Urothelium cell line (cell line): ENCODE results near the gene LMBR1L.
A peak's percentile ranks its signal among the peaks of the same experiment; 100 is the strongest.

ENCODE experiments used
- DNase-seq: peaks from one replicate; pipeline ENCODE4 v3.0.0; 2011; ENCODE audit warnings: low spot score, mixed read lengths
- FAIRE-seq: peaks from 2 replicates; lab custom pipeline; 2011; peaks lifted over from hg19 to GRCh38; lab: Jason Lieb, UNC

LMBR1L gene

DNA sequence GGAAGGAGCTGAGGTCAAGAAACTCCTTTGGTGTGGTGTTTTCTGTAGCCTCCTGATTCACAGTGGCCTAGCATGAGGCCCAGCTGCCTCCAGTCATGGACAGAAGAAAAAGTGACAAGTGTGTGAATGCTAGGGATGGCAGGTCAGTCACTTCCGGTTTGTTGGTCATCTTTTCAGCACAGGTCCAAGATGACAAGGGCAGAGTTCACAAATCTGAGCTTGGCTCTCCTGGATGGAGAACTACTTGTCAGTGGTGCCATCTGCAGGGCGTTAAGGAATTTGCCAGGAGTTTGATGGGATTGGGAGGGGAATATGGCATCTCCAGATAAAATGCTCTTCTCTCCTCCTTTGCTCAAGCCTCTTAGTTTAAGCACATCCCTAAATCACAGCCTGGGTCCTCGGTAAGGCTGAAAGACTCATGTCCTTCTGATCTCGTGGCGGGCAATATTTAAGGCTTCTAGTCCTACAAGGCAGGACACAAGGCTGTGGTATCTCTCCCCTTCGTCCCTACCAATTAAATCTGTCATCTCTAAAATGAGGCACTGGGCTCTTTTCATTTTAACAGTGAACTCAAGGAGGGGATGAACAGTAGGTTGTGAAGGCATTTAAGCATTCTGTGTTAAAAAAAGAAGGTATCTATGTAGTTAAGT, 10.5 kb upstream of the LMBR1L start:
- DNase-seq: peak; percentile 66
- no peak for FAIRE-seq

- no peak for DNase-seq
- FAIRE-seq: no peak
Measured at GRCh38 chr12:49111206-49111605, 559 bp upstream of the LMBR1L start.

DNA sequence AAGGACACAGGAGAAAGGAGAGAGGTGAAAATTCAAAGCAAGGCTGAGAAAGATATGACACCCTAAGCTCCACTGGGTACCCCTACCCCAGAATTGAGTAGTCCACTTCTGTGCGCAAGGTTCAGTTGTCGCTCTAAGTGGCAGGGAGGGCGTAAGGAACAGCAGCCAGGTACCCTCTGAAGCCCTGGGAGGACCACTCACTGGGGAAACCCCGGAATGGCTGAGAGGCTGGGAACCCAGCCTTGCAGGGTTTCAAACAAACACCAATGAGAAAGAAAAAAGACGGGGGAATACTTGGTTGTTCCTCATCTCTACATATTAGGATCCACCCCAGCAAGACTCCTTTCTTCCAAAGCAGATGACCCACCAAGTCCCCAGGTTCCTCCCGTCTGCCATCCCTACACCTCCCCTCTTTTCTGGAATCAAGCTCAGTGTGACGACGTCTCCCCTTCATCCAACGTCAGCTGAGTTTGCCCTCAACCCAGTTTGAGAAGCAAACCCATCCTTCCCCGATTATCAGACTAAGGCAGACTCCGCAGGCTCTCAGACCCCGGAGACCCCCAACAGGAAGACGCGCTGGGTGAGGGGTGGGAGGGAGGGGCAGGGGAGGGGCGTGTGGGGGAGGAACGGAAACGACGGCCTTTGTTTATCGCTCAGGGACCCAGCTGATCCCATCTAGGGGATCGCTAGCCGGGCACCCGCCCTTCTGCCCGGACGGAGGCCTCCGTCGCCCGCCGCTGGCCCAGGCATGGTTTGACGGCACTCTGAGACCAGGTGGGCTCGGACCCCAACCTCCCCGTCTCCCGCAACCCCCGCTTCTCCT, 795 bp downstream of the LMBR1L start:
- DNase-seq: peak; percentile 37
- FAIRE-seq: no peak

DNA sequence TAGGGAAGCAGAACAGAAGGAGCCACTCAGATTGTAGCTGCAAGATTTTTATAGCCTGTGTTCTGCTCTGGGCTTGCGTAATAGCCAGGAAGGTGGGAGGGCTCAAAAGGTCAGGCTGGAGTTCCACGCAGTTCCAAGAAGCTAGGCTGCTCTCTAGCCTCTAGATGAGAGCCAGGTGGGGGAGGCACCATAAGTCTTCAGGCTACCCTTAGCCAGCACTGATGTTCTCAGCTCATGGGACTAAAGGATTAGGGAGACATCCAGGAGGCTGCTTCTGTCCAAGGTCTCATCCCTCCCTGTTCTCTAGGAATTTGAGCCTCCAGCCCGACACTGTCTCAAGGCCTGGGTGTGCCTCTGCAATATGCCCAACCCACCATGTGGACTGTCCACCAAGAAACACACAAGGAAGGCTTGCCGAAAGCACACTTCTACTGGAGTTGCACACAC, 1.7 kb downstream of the LMBR1L start:
- DNase-seq (no peak), FAIRE-seq (no peak)

DNA sequence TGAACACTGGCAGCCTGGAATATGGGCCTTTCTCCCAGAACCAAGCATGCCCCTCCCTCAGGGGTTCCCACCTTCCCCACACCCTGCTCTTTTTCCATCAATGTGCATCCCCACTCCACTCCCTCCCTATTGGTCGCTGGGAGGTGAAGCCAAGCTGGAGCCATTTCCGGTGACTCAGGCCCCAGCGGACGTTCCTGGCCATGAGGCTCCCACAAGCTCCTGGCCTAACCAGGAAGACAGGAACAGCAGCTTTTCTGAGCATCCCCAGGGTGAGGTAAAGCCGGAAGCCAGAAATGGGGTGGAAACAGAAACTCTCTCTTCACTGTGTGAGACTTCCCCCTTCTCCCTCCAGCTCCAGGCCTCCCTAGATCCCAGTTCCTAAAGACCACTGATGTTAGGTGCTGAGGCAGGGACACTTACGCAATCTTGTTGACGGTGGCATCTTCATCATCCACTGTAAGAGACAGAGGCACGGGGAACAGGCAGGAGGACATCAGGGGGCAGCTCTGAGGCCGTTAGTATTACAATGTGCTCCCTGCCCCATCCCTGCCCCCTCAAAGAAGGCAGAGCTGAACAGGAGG, 5.1 kb downstream of the LMBR1L start:
- FAIRE-seq: no peak
- DNase-seq: no peak

- DNase-seq (no peak), FAIRE-seq (no peak)
Measured at GRCh38 chr12:49104822-49105221, 5.8 kb downstream of the LMBR1L start.

GRCh38 chr12:49100380-49100779, 10.3 kb downstream of the LMBR1L start:
- DNase-seq (no peak), FAIRE-seq (no peak)

DNA sequence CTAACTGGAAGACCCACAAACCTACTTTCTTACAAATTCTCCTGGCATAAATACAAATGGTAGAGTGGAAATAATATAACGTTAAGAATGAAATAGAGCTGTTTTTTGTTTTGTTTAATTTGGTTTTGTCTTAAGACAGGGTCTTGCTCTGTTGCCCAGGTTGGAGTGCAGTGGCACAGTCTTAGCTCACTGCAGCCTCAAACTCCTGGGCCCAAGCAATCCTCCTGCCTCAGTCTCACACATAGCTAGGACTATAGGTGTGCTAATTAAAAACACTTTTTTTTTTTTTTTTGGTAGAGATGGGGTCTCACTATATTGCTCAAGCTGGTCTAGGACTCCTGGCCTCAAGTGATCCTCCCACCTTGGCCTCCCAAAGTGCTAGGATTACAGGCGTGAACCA, 11.9 kb downstream of the LMBR1L start:
- no peak for FAIRE-seq

GRCh38 chr12:49098035-49098451, 12.6 kb downstream of the LMBR1L start:
- peak; percentile 65 for DNase-seq
- no peak for FAIRE-seq

More for the DNA sequence above, 11.9 kb downstream of the LMBR1L start:
- DNase-seq: no peak

DNA sequence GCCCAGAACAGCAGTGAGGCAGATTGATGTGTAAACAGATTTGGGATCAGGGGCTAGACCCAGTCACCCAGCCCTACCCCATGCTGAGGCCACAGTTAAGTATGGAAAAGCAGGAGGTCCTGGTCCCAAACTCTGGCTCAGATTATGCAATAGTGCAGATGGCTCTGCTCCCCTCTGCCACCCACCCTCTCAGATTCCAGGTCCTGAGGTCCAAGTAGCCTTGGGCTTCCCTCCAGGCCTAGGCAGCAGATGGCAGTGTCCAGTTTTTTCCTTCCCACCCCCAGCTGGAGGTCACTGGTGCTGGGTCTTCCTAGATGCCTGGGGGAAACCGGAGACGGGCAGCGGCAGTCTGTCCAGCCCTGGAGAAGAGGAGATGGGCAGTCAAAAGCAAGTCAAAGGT, 13.3 kb downstream of the LMBR1L start:
- DNase-seq: no peak
- FAIRE-seq: no peak

DNA sequence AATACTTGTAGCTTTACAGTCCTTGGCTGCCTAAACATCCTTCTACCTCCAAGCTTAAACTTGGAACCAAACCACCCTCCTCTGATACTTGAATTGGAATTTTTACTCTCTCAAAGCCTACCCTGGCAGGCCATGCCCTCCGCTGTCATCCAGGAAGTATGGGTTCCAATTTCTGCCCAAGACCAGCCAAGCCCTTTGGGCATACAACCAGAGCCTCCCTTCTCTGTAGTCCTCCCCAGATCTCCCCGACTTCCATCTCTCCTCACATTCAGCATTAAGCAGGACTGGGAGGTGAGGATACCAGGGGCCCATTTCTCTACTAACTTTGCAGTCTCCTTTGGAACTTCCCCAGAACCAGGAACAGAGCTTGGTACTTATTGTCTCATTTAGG, 15.7 kb downstream of the LMBR1L start:
- FAIRE-seq (no peak), DNase-seq (no peak)

GRCh38 chr12:49094160-49094974, 16.3 kb downstream of the LMBR1L start, which contains the start of gene DHH:
Gene DHH (minus strand): TSS chr12:49094801. CDS start chr12:49094512, 289 bp downstream.
- FAIRE-seq (no peak), DNase-seq (no peak)

DNA sequence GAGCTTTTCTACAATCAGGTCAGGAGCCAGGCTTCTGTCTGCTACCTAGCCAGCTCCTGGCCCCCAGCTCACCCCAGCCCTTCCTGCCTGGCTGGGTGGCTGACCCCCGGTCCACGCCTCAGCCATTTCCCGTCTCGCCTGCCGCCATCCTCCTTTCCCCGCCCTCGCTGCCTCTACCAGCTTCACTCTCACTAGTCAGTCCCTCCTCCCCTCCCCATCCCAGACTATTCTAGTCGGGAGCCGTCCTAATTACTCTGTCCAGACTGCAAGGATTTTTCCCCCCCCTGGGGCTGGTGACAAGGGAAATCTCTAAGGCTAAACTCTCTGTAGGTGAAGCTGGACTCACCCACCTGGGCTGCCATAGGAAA, 16.9 kb downstream of the LMBR1L start:
- no peak for DNase-seq
- no peak for FAIRE-seq

DNA sequence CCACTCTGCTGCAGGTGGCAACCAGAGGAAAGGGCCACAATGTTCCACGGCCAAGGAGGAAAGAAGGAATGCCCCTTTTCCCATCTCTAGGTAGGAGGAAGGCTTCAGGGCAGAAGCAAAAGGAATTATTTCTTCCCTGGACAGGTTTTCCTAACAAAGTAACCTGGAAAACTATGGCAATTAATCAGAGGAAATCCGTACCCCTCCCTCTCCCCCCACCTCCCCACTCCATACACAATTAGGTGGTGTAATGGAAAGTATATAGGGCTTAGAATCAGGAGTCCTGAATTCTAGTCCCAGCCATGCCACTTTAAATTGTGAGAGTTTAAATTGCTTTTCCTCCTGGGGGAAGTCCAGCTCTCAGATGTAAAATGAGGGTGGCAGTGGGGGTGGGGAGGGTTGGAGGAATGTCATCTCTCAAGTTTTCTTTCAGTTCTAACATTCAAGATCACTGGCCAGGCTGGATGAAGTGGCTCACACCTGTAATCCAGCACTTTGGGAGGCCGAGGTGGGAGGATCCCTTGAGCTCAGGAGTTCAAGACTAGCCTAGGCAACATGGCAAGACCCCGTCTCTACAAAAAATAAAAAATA, 17.7 kb downstream of the LMBR1L start:
- FAIRE-seq: no peak
- no peak for DNase-seq

- no peak for FAIRE-seq
- peak; percentile 80 for DNase-seq
Measured at GRCh38 chr12:49092086-49092815, 18.4 kb downstream of the LMBR1L start.

DNA sequence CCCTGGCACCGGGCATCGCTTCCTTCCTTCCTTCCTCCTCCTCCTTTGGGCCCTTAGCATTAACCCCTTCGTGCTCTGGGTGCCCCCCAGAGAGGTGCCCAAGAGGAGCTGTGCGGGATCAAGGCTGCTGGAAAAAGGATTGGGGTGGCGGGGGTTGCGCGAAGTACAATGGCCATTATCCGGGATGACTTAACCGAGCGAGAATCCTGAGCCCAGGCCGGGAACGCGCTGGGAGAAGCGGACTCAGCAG, 18.9 kb downstream of the LMBR1L start:
- DNase-seq (no peak), FAIRE-seq (no peak)

GRCh38 chr12:49091056-49091835, 19.4 kb downstream of the LMBR1L start:
- FAIRE-seq: no peak

GRCh38 chr12:49089821-49090773, 20.6 kb downstream of the LMBR1L start:
- FAIRE-seq (no peak), DNase-seq (no peak)

More at GRCh38 chr12:49091056-49091835, 19.4 kb downstream of the LMBR1L start:
- DNase-seq: no peak
